HG02938 (cell line): ENCODE results near the gene LRP2.

Source experiments
- ATAC-seq: cut with Tn5 transposase; IDR thresholded peaks from one replicate; pipeline ENCODE4 v1.9.1; 2021; ENCODE audit warnings: mild to moderate bottlenecking, moderate library complexity; ENCODE audit not compliant: unreplicated experiment

LRP2 gene

DNA sequence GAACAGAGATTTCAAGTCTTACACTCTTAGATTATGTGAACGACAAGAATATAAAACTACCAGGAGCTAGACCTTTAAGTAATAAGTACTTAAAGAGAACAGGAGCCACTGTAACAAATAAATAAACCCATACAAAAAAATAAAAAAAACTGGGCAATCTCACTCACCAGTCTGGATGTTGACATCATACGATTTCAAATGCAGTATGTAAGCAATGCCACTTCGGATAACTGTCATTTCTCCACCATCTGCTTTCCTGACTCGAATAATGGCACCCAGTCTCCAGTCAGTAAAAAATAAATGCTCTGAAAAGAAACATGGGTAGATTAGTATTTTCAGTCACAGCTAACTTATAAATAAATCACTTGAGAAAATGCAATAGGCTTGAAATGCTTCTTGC is 115.1 kb downstream of the LRP2 start:
- ATAC-seq = no peak

DNA sequence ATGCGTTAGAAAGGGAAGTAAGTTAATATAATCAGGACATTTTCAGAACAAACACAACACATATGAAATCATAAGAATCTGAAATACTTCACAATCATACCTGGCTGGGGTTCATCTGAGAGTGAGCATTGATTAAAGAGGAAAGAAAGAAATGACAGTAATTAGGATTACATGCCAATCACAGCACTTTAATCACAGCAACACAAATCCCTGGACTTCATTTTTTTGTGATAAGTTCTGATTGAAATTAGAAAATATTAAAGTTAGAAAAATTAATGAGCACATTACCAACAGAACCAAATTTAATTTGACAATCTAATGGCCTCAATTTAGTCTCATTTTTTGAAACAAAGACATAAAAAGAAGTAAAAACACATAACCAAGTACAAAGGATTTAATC is 121.9 kb downstream of the LRP2 start:
- no peak for ATAC-seq

DNA sequence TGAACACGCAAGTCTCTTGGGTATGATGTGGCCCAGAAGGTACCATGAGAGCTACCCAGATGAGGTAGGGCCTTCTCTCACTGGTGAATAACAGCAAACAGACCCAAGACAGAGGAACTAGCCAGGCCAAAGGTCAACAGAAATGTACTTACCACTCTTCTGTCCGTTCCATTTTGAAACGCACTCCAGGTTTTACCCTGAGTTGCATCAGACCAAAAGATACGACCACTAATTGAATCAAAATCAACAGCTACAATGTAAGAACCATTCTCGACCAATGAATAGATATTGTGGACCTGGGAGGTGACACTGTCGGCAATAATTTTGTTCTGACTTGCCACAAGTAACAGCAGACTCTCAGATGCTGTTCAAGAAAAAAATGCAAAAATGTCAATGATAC is 124.4 kb downstream of the LRP2 start:
- no peak for ATAC-seq

DNA sequence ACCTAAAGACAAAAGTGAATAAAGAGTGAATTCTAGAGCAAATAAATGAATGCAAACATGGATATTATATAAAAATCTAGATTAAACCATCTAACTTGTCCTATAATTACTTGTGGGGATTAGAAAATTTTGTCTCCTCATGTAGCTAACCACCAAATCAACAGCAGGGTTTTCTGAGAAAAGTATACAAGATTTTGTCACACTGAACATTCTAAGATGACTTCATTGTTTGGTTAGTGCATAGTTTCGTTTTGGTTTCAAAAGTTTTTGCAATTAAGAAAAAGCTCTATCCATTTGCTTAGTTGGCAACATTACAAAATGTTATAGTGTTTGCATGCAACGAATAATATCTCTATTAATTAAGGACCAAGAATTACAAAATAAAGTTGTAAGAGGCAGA is 125.0 kb downstream of the LRP2 start:
- no peak for ATAC-seq

DNA sequence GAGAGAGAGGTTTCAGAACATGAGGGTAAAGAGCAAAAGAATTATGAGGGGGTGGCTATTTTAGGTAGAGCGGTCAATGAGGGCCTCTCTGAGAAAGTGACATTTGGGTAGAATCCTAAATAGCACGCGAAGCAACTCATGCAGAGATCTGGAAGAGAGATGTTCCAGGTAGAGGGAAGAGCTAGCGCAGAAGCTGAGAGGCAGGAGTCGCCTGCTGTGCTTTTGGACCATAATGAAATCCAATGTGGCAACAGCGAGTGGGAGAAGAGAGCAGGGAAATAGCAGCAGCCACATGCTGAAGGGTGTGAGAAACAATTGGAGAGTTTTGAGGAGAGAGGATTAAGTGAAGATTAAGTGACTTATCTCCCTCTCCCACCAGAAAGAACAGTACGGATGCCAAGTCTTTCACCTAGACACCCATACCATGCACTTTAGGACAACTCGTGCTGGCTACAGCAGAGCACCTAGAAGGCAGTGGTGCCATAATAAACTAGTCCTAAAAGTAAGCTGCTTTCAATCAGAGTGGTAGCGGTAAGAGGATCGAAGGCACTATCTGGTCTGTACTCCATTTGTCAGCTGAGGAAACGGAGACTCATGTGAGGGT is 129.7 kb downstream of the LRP2 start:
- ATAC-seq = no peak

DNA sequence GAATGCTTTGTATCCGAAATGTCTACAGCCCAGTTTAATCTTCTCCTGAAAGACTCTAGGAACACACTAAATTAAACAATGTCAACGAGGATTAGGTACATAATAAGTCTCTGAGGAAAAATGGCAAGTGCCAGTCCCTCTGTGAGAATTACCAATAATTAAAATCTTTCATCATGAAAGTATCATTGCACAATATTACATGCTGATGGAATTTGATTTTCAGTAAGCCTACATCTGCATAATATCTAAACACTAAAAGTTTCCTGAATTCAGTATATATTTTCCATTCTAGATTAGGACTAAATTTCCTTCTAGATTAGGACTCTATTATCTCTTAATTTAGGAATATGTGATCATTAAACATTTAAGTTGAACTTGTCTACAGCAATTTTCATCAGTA is 132.1 kb downstream of the LRP2 start:
- ATAC-seq = no peak

DNA sequence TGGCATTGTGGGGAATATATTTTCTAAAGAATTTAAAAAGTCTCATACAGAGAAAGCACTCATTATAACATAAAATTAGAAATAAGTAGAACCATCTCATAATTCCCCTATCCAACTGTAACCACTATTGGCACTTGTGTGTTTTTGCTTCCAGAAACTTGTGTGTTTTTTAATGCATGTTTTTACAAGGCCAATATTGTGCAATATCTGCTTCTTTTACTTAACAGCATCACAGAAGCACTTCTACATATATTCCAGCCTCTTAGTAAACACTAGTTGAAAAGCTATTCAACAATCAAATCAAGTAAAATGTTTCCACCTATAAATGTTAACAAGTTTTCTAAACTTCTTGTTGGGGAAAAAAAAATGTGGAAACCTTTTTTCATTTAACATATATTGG is 132.7 kb downstream of the LRP2 start:
- no peak for ATAC-seq

DNA sequence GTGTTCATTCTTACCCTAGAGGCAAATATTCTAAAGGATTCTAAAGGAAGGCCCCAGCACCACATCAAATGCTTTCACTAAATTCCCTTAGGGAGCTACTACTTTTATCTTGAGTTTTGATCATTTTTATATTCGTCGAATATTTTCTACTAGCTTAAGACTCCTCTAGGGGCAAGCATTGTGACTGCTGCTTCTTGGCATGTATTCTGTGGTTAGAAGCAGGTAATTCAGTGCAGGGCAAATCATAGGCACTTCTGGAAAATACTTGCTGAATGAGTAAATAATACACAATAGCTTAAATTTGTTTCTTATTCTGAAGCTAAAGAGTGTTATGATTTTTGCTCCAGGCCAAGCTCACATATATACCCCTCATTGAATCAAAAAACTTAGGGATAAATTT is 136.4 kb downstream of the LRP2 start:
- ATAC-seq = no peak

DNA sequence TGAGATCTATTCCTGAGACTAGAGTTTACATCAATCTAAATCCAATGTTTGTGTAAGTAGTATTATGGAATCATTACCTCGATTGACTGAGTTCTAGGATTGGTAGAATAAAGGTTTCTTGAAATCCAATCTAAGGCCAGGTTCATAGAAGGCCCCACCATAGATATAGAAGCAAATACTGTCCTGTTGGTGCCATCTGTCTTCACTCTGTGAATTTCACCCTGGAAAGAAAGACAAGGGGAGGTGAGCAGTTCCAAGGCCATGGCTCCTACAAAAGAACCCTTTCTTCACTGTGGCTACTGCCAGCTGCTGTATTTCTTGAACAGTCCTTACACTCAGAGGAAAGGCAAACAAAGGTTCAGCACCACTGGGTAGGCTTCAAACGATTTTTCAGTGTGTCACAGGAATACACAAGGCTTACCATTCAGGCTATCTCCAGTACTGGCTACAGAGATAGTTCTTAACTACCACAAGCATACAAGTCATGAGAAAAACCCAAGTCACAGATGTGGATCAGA is 137.0 kb downstream of the LRP2 start:
- ATAC-seq = no peak

DNA sequence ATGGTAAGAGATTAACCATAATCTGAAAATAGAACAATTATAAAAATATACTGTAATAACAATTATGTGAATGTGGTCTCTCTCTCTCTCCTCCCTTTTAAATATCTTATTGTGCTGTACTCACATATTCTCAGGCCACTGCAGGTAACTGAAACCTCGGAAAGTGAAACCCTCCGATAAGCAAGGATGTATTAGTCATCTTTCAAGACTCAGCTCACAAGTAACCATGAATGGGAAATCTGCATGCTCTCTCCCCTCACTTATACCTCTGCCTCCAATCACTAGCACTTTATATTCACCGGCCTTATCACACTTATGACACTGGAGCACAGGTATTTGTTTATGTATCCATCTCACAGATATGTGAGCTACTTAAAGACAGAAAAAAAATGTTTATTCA is 139.7 kb downstream of the LRP2 start:
- ATAC-seq = peak; percentile 78

DNA sequence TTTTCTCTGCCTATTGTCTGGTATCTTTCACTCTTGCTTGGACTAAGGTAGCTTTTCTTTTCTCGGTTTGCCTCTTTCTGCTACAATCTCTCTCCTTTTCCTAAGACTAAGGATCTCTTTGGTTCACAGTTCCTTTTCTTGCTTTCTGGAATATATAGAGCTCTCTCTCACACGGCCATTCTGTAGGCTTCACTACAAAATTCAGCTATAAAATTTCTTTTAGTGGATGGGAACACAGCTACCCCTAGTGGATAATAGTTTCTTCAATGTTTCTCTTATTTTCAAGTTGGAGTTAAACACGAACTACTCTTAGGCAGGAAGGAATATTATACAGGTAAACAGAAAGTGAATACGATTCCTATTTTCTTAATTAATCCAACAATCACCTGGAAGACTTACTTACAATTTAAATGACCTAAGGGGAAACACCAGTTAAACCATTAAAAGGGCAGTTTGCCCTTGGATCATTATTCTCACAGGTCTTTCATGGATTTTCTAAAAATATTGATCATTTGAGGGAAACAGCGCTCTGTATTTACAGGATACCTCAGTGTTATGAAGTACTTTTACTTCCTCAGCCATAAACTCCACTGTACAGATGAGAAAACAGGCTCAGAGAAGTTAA is 140.5 kb downstream of the LRP2 start:
- ATAC-seq = no peak

DNA sequence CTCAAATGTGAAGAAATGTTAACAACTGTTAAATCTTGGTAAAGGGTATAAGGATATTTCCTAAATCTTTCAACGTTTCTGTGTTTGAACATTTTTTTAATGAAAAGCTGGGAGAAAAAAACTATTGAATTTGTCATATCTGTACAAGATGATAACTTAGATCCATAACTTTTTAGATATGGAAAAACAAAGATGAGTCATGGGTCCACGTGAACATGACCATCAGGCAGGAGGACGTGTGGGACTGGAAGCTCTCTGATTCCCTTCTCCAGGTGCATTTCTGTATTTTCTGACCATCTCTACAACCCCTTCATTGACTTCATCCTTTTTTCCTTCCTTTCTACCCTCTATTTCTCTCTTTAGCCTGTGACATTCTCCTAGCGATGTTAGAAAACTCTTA is 151.4 kb downstream of the LRP2 start:
- no peak for ATAC-seq

DNA sequence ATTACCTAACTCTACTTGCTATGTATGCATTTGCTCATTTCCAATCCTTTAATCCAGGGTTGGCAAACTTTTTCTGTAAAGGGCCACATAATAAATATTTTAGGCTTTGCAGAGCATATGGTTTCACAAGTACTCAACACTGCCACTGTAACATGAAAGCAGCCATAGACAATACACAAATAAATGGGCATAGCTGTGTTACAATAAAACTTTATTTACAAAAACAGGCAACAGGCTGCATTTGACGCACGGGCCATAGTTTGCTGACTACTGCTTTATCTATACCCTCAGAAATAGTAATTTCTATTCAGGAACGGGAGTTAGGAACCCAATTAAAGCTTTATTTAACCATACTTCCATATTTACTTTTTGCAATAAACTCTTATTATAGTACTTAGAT is 154.3 kb downstream of the LRP2 start:
- no peak for ATAC-seq

DNA sequence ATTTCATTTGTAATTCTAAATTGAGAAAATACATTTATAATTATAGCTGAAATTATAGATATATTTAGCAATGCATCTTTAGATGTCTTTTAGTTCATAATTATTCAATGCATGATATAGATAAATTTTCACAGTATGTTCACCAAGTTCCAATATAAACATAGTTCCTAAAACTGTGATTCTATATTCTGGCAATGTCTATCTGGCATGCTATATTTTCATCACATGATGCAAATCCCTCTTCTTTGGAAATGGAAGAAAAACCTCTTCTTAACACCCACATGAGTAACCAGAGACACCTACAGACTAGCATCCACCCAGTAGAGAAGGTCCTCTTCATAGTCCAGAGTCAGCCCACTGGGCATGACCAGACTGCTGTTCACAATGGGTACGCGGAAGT is 157.2 kb downstream of the LRP2 start:
- ATAC-seq = no peak

DNA sequence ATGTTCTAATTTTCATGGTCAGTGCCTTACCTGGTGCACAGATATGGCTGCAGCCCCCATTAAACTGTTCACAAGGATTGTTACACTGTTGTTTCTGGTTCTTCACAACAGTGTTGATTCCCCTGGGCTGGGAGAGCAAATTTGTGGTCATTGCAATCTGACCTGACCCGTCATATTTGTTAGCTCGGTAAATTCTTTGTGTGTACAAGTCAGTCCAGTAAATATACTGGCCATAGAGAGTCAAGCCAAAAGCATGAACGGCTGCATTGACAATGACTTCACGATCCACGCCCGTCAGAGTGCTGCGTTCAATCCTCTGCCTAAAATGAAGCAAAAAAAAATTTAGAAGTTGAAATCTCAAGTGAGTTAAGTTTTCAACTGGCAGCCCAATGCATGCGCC is 158.4 kb downstream of the LRP2 start:
- ATAC-seq = no peak

DNA sequence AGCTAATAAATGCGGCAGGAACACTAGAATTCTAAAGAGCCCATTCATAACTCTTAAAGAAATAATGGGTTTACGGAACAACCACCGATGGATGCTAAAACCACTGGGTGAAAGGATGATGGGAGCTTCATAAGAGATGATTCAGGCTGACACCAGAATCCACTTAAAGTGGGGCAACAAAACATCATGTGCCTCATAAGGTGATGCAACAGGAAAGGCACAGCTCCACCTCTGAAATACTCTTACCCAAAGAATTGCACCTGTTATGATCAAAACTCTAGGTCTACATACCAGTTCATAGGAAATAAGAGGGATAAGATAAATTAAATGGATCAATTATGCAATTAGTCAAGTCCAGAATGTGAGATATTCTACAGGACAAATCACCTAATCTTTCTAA is 161.6 kb downstream of the LRP2 start:
- ATAC-seq = no peak

DNA sequence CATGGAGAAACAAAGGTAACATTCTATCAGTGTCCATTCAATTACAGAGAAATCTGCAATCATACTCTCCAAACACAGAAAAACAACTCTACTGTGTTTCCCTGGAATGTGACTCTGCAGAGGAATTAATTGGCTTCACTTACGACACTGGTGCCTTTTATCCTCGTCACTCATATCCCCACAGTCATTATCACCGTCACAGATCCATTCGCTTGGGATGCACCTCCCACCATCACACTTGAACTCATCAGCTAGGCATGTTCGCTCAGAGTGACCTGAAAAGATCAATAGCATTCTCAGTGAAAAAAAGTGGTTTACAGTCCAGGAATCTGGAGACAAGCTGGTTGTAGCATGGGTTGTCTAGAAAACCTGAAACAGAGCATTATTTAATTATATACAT is 168.7 kb downstream of the LRP2 start:
- no peak for ATAC-seq

DNA sequence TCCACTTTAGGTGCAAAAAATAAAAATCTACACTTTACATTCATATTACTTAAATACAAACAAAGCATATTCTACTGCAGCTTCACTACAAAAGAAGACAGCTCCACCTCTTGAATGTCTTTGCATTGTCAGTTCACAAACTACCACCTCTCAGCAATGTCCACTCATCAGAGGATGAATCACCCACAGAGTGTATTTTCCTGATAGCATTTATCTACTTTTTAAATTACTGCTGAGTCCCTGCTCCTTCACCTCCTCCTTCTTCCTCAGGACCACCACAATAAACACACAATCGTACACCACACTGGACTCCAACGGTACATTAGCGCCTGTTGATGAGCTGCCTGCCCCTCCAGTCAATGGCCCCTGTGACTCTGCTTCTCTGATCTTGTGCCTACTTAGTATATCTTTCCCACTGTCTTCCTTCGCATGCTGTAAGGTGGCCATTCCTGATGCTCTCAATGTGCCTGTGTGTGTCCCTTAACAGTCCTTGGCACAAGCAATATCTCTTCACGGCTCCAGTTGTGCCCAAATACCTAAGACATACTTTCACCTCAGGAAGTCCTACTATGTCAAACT is 172.0 kb downstream of the LRP2 start:
- ATAC-seq = no peak

DNA sequence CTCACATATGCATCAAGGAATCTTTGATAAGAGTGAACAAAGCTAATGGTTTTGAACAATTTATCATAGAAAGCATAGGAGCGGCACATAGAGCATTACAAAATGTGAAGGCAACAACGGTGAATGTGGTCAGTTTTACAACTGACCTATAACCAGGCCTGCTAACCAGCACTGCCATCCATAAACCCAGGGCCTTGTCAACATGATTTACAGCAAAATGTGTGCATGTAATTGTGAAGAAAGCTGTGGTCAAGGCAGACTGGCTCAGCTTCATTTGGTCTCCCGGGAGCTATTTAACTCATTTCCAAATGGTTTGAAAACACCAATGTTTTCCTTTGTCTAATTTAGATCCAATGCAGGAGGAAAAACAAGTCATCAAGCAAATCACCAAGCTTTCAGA is 173.2 kb downstream of the LRP2 start:
- ATAC-seq = no peak

DNA sequence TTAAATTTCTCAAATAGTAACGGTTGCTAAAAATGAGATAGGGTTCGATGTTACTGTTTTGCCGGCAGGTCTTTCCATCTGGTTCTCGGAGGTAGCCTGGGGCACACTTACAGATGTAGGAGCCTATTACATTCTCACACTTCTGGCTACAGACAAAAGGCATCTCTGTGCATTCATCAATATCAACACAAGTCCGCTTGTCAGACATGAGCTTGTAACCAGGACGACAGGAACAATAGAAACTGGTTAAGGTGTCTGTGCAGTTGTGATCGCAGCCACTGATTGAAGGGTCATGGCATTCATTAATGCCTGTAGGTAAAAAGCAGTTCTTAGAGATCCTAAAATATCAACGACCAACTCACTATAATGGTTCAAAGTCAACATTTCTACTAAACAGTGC is 176.6 kb downstream of the LRP2 start:
- ATAC-seq = no peak

DNA sequence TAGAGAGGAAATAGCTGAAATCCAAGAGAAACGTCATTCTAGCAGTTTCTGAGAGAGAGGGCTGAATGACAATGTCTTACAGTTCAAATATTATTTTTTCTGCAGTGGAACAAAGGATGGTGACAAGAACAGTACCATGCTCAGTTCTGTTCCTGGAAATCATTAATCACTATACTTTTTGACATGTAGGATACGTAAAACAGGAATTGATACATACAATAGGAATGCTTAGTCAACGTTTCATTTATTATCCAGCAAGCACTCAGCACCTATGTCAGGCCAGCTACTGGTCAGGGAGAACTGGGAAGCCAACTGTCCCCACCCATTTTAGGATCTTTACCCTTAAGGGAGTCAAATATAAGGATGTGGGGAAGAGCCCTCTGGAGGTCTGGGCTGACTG is 178.3 kb downstream of the LRP2 start:
- ATAC-seq = no peak

DNA sequence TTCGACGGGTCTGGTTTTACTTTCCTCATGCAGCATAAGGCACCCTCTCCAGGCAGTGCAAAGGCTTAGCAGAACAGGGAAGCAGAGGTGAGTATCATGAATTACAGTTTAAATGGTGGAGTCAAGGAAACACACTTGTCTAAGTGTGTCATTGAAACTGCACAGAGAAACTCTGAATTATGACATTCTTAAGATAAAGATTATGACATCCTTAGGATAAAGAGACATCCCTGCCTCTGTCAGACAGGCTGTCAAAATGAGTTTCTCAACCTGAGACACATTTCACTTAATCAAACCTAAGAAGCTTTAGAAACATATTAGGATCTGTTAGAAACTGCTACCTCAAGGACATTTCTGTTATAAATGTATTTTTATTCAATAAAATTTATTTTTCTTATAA is 179.8 kb downstream of the LRP2 start:
- no peak for ATAC-seq
